NAMALWA (cell line): ENCODE data around the gene TMEM131.

Experiments used
- DNase-seq: peaks from one replicate; pipeline ENCODE4 v3.0.0-alpha.2; 2015; ENCODE audit warnings: low spot score

TMEM131 gene

DNA sequence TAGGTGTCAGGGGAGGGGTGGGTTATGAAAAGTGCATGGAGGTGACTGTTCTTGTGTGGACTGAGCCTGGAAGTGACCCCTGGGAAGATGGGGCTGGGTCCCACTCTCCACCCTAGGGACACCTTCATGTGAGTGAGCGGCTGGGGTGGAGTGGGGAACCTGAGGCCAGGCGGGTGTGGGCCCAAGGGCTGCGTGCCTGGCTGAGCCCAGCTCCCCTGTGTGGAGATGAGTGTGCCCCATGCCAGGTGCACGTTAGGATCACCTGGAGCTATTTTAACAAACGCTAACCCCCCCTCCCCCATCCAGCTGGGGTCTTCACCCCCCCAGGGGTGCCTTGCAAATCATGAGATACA is 255.9 kb downstream of the TMEM131 start:
- DNase-seq = no peak

DNA sequence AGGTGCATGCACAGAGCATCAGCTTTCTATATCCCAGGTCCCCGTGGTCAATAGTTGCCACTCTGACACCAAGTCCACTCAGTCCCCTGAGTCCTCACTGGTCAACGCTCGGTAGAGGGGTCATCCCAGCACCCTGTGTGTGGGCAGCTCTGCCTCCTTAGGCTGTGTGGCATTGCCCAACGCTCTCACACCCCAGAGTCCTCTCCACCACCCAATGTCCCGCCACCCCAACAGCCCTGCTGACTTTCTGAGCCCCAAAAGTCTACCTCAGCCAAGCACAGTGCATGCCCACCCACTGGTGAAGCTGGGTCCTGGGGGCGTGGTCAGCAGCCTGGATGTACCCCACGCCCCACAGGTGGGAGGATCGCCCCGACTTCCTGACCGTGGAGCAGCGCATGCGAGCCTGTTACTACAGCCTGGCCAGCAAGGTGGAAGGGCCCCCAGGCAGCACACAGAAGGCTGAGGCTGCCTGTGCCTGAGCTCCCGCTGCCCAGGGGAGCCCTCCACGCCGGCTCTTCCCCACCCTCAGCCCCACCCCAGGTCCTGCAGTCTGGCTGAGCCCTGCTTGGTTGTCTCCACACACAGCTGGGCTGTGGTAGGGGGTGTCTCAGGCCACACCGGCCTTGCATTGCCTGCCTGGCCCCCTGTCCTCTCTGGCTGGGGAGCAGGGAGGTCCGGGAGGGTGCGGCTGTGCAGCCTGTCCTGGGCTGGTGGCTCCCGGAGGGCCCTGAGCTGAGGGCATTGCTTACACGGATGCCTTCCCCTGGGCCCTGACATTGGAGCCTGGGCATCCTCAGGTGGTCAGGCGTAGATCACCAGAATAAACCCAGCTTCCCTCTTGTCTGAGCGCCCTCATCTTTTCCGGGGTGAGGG is 256.5 kb downstream of the TMEM131 start:
- no peak for DNase-seq

DNA sequence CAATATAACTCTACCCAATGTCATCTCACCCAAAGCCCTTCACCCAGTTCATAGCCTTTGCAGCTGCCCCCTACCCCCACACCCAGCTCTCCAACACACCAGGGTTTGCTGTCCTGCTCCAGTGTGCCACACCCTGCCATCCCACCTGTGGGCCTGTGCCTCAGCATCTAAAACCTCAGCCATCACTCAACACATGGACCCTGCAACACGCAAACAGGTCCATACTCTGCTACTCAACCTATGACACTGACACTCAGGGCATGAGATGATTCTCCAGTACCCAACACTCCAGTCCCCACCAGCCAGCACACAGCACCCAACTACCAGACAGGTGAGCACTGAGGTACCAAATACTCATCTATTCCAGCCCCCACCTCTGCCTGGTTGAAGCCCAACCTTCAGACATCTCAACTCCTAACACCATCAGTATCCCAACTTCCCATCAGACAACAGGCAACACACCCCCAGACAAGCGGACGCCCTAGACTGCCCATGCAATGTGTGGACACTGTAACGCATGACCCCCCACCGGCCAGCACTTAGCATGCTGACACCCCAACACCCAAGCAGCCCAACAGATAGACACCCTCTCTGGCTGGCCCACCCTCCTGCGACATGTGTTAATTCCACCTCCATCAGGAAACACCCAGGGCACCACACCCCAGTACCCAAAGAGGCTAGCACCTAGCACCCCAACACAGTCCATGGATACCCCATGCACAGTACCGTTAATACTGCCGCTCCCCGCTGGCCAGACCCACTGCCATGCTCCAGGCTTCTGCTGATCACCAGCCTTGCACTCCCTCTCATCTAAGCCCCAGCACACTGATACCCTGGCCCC is 257.3 kb downstream of the TMEM131 start:
- DNase-seq = no peak

DNA sequence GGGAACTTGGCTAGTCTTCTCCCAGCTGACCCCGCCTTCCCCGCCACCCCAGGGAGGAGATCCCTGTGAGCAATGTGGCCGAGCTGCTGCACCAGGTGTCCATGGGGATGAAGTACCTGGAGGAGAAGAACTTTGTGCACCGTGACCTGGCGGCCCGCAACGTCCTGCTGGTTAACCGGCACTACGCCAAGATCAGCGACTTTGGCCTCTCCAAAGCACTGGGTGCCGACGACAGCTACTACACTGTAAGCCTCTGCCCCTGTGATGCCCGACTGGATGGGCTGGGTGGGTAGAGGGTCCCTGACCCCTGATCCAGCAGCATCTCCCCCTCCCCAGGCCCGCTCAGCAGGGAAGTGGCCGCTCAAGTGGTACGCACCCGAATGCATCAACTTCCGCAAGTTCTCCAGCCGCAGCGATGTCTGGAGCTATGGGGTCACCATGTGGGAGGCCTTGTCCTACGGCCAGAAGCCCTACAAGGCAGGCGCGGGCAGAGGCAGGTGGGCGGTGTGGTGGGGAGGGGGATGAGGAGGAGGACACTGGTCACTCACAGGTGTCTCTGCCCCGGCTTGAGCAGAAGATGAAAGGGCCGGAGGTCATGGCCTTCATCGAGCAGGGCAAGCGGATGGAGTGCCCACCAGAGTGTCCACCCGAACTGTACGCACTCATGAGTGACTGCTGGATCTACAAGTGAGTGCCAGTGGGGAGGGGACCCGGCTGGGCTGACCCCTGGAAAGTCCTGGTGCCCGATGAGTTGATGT is 258.1 kb downstream of the TMEM131 start:
- no peak for DNase-seq

DNA sequence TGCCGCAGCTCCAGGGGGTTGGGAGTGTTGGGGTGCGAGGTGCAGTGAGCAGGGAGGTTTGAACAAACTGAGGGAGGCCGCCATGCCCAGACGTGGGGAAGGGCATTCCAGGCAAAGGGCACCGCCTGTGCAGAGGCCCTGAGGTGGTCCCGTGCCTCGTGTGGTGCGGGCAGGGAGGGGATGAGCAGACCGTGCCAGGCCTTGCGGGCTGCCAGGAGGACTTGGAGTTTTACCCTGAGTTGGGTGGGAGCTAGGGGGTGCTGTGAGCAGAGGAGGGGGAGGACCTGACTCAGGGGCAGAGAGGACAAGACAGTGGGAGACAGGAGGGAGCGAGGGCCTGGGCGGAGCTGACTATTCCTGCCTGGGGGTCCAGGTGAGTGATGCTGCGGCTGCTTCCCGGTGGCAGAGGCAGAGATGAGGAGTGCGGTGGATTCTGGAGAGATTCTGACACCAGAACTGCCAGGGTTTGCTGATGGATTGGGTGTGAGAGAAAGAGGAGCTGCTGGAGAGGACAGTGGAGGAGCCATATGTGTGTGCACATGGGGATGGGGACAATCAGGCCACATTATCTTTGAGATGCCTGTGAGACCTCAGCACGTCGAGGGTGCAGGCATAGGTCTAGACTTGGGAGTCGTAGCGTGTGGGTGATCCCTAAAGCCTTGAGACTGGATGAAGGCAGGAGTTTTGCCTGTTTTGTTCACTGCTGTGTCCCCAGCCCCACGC is 259.0 kb downstream of the TMEM131 start:
- no peak for DNase-seq

DNA sequence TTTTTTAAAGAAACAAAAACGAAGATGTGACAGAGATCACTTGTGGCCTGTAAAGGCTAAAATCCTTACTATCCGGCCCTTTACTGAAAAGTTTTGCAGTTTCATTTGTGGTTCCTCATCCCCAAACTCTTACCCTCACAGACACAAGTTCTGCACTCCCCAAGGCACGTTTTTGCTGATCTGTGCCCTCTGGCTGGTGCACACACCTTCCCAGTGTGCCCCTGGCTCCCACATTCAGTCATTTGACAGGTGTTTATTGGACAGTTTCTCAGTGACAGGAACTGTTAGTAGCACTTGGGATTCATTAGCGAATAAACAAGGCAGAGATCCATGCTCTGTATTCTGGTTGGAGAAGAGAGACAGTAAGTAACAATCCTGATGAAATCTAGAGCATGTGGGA is 259.6 kb downstream of the TMEM131 start:
- DNase-seq = no peak

DNA sequence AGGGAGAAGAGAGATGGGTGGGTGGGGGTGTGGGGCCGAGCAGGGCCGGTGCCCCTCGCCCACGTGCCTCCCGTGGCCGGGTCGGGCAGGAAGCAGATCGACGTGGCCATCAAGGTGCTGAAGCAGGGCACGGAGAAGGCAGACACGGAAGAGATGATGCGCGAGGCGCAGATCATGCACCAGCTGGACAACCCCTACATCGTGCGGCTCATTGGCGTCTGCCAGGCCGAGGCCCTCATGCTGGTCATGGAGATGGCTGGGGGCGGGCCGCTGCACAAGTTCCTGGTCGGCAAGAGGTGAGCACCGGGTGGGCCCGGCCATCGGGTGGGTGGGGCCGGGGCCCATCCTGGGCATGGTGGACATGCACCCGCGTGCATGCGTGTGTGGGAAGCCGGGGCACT is 260.6 kb downstream of the TMEM131 start:
- DNase-seq = no peak

DNA sequence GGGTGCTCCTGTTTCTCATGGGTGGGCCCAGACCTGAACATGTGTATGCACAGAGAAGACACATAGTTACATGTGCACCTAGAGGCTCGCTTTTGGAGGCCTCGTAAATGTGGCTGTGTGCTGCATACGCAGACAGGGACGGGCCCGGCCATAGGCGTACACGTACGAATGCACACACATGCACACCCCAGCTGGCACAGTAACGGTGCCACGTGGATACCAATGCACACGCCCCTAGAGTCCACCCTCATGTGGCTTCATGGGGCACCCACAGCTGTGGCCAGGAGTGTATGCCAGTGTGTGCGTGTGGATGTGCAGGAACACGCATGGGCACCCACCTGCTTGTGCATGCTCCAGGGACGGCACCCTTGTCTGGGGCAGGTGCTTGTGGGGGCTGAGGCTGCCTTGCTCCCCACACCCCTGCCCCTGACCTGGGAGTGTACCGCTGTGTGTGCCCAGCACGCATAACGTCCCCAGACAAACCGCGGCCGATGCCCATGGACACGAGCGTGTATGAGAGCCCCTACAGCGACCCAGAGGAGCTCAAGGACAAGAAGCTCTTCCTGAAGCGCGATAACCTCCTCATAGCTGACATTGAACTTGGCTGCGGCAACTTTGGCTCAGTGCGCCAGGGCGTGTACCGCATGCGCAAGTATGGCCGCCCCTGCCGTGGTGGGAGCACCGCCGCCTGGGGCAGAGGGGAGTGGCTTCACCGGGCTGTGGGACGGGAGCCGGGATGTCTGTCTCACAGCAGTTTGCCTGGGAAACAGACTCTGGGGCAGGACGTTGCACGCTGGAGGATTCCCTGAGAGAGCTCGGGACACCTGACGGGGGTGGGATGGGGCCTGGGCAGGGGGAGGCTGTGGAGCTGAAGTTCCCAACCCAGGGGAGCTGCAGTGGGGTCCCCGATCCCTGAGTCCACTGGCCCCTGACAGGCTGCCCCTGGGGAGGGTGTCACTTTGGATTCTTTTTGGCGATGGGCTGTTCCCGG is 261.4 kb downstream of the TMEM131 start:
- DNase-seq = no peak

DNA sequence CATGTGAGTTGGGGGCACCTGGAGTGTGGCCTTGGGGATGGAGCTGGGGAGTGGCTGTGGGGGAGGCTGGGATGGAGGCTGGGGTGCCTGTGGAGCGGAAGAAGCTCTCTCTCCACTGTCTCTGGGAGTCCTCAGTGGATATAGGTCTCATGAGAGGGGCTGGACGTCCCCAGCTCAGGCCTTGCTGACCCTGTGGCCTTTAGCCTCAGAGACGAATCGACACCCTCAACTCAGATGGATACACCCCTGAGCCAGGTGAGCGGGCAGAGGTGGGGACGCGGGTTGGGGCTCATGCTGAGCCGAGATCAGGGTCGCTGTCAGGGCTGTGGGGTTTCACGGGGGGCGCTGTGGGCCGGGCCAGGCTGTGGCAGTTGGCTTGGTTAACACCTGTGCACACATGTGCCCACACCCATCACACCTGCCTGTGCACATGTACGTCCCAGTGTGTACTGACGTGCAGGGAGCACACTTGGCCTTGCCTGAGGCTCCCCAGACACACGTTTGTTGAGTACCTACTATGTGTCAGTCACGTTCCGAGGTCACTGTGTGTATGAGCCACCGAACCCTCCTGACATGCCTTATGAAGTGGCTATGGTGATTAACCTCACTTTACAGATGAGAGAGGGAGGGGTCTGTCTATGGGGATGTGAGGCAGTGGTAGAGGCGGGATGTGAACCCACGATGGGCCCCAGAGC is 262.3 kb downstream of the TMEM131 start:
- no peak for DNase-seq

DNA sequence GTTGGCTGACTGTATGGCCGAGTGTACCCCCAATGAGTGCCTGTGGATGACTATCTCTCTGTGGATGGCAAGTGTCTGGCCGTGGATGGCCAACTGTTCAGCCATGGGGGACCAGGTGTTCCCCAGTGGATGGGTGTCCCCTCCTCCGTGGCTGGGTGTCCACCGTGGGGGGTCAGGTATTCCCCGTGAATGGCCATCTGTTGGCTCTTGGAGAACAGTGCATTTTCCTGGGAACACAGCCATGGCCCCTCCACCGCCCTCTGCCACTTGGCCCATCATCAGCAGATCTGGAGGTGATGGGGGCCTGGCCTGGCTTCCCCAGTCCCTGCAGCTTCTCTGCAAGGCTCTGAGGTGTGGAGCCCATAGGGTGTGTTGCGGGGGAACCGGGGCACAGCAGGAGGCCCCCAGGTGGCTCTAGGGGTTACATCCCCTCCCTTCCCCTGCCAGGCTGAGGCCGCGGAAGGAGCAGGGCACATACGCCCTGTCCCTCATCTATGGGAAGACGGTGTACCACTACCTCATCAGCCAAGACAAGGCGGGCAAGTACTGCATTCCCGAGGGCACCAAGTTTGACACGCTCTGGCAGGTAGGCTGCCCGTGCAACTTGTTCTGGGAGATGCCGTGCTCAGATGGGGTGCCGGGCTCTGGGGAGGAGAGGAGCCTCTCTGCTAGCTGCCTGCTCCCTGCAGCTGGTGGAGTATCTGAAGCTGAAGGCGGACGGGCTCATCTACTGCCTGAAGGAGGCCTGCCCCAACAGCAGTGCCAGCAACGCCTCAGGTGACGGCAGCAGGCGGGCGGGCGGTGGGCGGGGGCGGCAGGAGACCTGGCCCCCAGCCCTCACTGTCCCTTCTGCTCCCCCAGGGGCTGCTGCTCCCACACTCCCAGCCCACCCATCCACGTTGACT is 263.1 kb downstream of the TMEM131 start:
- DNase-seq = no peak

DNA sequence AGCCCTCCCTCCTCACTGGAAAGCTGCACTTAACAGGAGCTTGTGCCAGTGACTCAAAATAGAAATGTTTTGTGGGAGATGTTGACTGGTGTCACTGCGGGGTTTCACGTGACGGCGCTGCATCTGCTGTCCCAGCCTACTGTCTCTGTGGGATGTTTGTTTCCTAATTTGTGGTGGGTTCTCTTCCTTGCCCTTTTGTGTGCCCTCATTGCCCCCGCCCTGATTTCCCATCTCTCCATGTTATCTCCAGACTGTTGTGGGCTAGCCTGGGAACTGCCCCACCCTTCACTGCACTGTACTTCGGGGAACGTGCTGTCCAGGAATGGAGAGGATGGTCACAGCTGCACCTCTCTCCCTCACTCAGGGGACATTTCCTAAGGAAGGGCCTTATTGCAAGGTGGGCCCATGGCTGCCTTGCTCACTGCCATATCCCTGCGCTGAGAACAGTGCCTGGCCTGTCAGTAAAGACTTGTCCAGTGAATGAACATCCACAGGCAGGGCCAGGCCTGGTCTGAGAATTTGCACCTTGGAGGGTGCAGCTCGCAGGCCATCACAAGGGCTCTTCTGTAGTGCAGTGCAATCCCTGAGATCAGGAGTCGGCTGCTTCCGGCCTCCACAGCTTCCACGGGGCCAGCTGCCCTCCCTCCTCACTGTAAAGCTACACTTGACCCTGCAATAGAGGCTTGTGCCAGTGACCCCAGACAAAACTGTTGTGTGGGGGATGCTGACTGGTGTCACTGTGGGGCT is 264.3 kb downstream of the TMEM131 start:
- no peak for DNase-seq

DNA sequence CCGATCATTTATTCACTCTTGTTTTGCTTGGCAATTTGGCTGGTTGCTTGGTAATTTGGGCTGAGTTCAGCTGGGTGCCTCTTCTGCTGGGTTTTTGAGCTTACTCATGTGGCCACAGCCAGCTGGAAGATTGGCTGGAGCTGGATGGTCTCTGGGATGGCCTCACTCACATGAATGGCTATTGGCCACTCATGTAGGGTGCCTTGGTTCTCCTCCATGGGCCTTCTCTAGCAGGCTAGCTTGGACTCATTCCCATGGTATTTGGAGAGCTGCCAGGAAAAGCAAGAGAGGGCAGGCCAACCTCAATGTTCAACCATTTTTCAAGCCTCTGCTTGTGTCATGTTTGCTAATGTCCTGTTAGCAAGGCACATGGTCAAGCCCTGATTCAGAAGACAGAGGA is 265.5 kb downstream of the TMEM131 start:
- DNase-seq = no peak

DNA sequence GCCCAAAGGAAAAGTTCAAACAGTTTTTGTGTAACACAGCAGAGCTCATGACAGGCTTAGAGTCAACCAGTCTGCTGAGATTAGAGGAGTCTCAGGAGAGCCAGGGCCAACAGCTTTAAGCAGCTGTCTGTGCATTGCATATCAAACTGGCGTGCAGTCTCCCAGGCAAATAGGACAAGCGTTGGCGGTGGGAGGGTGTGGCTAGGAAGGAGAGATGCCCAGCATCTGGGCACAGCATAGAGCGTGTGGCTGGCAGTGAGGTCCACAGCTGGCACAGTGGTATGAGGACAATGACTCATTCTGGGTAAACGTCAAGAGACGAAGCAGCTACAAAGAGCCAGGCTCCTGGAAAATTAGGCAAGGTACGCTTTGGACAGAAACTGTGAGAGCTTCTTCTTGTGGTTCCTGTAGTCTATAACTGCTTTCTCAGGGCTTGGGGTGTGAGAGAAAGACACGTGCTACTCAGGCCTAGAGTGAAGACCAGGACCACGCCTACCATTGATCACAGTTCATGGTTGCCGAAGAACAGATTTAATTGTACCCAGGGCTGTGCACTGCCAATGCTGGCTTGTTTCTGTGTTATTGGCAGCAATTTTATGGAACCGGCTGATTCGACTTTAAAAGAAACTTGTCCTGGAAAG is 267.5 kb downstream of the TMEM131 start:
- DNase-seq = no peak

DNA sequence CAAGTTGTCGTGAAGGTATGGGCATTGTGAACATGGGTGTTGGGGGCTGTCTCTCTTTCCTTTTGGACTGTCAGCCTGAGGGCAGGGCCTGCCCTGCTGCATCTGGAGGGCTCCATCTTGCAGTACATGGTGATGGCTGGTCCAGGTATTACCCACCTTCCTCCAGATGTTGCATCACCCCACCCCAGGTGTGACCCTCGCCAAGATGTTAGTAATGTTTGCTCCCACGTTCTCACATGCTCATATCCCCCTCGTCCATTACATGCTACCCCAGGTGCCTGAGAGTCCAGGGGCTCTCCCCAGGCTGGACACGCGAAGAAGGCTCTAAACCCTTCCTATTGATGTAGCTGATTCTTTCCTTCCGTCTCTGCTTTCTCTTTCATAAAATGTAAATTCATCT is 268.5 kb downstream of the TMEM131 start:
- DNase-seq = no peak

DNA sequence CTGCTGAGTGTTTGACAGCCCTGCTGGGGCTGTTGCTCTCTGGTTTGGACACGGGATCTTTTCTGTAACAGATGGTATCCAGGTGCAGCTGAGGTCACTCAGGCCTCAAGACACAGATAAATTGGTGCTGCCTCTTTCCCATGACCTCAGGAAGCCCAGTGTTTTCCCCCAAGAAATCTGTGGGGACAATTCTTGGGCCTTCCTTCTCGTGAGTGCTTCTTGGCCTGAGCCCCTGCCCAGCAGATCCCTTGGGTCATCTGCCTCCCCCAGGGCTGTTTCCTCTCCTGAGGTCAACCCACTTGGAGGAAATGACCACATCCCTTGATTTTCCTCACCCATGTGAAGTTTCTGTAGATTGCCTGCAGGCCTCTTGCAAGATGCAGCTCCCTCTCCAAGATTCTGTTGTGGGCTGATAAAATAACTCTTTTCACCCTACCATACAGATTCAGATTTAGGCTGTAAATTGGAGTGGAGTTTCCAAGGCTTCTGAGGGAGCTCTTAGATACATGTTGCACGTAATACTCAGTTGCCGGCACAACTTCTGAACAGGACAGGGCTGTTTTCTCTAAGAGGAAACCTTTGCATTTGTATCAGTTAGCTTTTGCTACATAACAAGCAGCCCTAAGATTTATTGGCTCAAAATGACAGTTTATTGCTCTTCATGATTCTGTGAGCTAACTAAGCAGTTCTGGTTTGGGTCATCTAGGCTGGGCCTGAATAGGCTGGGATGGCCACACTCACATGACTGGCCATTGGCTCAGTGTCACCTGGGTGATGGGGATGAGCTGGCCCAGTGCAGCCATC is 269.3 kb downstream of the TMEM131 start:
- no peak for DNase-seq

DNA sequence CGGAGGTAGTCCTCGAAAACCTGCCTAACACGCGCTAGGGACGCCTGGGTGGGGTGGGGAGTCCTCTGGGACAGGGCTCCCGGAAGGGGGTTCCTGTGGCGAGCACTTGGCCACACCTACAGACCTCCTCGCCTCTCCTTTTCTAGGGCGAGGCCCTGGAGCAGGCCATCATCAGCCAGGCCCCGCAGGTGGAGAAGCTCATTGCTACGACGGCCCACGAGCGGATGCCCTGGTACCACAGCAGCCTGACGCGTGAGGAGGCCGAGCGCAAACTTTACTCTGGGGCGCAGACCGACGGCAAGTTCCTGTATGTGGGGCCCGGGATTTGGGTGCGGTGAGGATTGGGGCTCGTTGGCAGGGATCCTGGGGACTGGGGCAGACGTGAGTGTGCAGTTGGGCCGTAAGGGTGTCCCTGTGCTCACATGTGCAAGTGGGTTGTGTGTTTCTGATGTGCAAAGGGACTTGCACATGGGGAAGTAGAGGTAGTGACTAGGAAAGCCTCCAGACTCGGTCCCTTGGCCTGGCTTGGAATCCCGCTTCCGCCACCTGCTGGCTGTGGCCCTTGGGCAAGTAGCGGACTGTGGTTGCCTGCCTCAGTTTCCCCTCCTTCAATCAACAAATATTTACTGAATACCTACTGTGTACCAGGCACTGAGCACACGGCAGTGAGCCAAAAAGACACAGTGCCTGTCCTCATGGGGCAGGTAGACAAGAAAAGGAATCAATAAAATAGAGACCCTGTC is 270.6 kb downstream of the TMEM131 start:
- no peak for DNase-seq
